H4 (cell line): ENCODE results near the gene CPNE6. TPM values are rescaled to one million over a fixed set of nuclear protein-coding genes. Genes with fewer than 3 reads are reported as not detected.
"Not testable (repeated sequence)": the region's sequence is repeated elsewhere in the genome, so short reads cannot be mapped to it uniquely, and the experiment has no call there.

Experiments
- DNase-seq: peaks from one replicate; pipeline ENCODE4 v3.0.0-alpha.2; 2015; ENCODE audit warnings: low spot score
- total RNA-seq: library from RNA; depleted of rRNA; stranded (reverse); fragments of >200 nt; shearing (Covaris generic); gene quantifications from 2 replicates; pipeline ENCODE4 v1.2.3, GENCODE V29; 2014

Gene CPNE6
- total RNA-seq, 1 experiment from 2014 or later: not detected

- not testable (repeated sequence) for DNase-seq
Observed at GRCh38 chr14:24105609-24106239, 34.4 kb downstream of the CPNE6 start.

DNA sequence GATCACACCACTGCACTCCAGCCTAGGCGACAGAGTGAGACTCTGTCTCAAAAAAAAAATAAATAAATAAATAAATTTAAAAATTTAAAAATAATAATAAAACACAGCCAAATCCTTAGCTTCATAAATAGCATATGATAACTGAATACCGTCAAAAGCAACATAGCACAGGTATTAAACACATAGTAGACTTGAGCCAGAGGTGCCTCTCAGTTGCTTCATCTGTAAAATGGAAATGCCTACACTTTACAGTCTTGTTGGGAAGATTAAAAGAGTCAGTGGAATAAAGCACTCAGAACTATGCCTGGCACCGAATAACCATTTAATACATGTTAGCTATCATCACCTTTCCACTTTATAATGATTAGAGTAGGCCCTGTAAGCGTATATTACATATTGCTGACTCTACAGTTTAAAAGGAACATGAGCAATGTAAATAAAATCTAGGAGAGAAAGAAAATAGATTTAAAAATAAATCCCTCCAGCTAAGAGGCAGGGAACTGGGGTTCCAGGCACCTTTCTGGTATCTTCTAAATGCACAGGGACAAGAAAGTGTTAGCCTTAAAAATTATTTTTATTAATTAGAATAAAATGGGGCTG, 35.4 kb downstream of the CPNE6 start:
- no peak for DNase-seq

DNA sequence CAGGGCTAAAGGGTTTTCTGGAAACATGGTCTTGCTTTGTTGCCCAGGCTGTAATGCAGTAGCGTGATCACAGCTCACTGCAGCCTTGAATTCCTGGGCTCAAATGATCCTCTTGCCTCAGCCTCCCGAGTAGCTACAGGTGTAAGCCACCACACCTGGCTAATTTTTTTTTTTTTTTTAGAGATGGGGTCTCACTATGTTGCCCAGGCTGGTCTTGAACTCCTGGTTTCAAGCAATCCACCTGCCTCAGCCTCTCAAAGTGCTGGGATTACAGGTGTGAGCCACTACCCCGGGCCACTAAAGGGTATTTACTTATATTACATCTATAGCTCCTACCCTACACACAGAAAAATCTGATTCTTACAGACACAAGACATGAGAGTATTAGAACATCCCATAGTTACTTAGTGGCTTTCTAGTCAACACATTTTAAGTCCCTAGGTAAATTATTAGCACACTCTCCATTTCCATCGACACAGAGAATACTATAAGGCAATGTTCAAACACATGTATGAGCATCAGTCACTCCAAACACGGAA, 37.0 kb downstream of the CPNE6 start:
- no peak for DNase-seq

DNA sequence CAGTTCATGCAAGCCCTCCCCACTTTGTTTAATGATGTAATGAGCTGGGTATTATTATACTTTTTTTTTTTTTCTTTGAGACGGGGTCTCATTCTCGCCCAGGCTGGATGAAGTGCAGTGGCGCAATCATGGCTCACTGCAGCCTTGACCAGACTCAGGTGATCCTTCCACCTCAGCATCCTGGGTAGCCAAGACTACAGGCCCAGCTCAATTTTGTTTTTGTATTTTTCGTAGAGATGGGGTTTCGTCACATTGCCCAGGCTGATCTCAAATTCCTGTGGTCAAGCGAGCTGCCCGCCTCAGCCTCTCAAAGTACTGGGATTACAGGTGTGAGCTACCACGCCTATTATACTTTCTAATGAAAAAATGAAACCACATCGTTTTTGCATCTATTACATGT, 38.7 kb downstream of the CPNE6 start:
- DNase-seq: no peak

DNA sequence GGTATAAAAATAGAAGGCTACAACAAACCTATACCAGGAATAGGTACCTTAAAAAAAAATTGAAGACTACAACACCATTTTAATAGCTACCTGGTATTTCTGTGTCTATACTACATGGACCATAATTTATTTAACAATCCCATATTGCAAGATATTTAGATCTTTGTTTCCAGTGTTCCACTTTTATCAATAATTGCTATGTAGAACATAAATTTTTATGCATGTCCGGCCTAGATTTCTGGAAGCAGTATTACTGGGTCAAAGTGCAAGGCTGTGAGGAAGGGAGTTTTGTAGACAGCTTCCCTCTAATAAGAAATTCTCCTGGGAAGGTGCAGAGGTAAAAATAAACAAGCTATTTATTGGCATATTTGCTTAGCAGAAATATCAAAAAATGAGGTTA, 39.2 kb downstream of the CPNE6 start:
- no peak for DNase-seq

- DNase-seq: no peak
Observed at GRCh38 chr14:24113379-24113800, 42.0 kb downstream of the CPNE6 start.

GRCh38 chr14:24113801-24114531, 42.6 kb downstream of the CPNE6 start:
- DNase-seq: peak; percentile 86

GRCh38 chr14:24114532-24115421, 43.4 kb downstream of the CPNE6 start, which contains the start of the genes DCAF11 and NRL:
DCAF11 (plus strand) TSS chr14:24114777; CDS start chr14:24115595, 818 bp downstream.
NRL (minus strand) TSS chr14:24114949; CDS start chr14:24082848, 32,101 bp downstream.
- DNase-seq: peak; percentile 100

DNA sequence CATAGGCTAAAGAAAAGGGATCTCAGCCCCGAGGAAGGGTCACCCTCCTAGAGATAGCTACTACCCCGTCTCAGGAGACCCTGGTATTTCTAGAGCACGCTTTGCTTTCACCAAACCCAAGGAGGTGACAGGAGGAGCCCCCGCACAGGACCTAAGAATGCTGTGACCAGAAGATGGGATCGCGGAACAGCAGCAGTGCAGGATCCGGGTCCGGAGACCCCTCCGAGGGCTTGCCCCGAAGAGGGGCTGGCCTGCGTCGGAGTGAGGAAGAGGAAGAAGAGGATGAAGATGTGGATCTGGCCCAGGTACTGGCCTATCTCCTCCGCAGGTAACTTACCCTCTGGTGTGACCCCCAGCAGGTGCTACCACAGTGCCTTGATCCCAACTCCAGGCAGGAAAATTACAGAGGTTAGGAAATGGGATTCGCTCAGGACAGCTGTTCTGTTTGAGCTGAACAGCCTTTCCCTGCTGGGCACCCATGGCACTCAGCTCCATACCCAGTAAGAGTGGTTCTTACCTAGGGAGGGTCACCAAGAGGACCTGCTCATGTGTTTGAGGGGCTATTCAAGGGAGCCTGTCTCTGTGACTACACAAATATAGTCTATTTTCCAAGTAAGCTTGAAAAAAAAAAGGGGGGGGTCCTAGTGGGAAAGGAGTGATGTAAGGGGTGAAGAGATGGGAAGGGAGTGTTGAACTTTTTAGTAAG, 44.2 kb downstream of the CPNE6 start:
- no peak for DNase-seq

- no peak for DNase-seq
Observed at GRCh38 chr14:24116128-24116814, 44.9 kb downstream of the CPNE6 start.

GRCh38 chr14:24117179-24117578, 45.8 kb downstream of the CPNE6 start:
- no peak for DNase-seq

- no peak for DNase-seq
Observed at GRCh38 chr14:24119691-24120090, 48.3 kb downstream of the CPNE6 start.

DNA sequence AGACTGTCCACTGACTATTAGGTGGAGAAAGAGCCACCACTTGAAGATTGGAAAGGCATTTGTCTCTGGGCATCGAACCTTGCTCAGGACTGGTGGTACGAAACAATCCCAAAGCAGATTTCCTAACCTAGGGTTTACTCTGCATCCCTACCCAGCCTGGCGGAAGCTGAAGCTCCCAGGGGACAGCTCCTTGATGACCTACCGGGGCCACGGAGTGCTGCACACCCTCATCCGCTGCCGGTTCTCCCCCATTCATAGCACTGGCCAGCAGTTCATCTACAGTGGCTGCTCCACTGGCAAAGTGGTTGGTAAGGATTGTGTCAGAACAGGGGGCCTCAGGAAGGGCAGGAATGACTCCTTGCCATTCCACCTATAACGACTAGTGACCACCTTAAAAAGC, 49.8 kb downstream of the CPNE6 start:
- no peak for DNase-seq

DNA sequence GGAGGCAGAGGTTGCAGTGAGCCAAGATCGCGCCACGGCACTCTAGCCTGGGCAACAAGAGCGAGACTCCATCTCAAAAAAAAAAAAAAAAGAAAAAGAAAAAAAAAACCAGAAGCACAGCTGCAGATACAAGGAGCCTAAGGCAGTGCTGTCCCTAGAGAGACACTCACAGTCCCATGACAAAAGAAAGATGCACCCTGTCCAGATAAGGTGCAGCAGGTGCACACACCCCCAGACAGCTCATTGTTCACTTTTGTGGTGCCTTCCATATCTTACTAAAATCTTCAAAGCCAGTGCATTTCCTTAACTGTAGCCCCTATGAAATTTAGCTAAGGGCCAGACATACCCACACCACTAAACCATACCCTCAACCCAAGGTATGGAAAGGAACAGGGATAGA, 51.1 kb downstream of the CPNE6 start:
- DNase-seq: no peak

DNA sequence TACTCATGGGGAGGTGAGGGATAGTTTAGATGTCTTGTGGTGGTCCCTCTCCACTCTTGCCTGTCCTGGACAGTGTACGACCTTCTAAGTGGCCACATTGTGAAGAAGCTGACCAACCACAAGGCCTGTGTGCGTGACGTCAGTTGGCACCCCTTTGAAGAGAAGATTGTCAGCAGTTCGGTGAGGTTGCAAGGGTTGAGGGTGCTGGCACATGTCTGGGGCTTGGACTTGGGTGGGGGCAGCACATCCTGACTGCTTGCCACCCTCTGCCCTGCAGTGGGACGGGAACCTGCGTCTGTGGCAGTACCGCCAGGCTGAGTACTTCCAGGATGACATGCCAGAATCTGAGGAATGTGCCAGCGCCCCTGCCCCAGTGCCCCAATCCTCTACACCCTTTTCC, 51.5 kb downstream of the CPNE6 start:
- no peak for DNase-seq

- no peak for DNase-seq
Observed at GRCh38 chr14:24123424-24124417, 52.4 kb downstream of the CPNE6 start.

DNA sequence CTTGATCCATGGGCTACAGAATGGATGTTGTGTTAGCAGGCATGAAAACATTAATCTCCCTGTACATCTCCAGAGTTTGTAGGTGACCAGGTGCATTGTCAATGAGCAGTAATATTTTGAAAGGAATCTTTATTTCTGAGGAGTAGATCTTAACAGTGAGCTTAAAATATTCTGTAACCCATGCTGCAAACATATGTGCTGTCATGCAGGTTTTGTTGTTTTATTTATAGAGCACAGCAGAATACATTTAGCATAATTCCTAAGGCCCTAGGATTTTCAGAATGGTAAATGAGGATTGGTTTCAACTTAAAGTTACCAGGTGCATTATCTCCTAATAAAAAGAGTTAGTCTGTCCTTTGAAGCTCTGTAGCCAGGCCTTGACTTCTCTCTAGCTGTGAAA, 55.6 kb downstream of the CPNE6 start:
- no peak for DNase-seq

DNA sequence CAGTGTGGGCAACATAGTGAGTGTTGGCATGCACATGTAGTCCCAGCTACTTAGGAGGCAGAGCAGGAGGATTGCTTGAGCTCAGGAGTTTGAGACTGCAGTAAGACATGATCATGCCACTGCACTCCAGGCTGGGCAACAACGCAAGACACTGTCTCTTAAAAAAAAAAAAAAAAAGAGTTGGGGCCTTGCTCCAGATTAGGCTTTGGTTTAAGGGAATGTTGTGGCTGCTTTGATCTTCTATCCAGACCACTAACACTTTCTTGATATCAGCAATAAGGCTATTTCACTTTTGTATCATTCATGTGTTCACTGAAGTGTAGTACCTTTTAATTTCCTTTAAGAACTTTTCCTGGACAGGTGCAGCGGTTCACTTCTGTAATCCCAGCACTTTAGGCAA, 56.3 kb downstream of the CPNE6 start:
- DNase-seq: no peak
